Left lung (tissue), 10 donors: ENCODE data around the gene NCAPD3. TPM values are rescaled to one million over a fixed set of nuclear protein-coding genes. Genes with fewer than 3 reads are reported as not detected.

ENCODE experiments used
- ATAC-seq: fragments of 200-7000 bp; cut with Tn5 transposase; one replicate; pipeline ENCODE4 v1.9.1; 2020; ENCODE audit warnings: moderate library complexity
- DNase-seq, 4 donors: peaks; one replicate each; pipeline ENCODE4 v3.0.0-alpha.2; 2013 to 2020
- H3K27ac ChIP-seq, 2 donors: fragments of 200-600 bp; sonication (generic) in 1 of 2; one replicate each; pipeline versions ENCODE4 v1.5.0 to v1.8.0; 2020 to 2021
- H3K27me3 ChIP-seq, 2 donors: fragments of 200-600 bp; sonication (generic) in 1 of 2; one replicate each; pipeline versions ENCODE4 v1.5.0 to v1.8.0; 2020 to 2021
- H3K36me3 ChIP-seq, 2 donors: fragments of 200-600 bp; sonication (generic) in 1 of 2; one replicate each; pipeline versions ENCODE4 v1.5.0 to v1.8.0; 2020 to 2021
- H3K4me1 ChIP-seq, 2 donors: fragments of 200-600 bp; one replicate each; pipeline ENCODE4 v1.8.0; 2021
- H3K4me3 ChIP-seq, 2 donors: fragments of 200-600 bp; sonication (generic) in 1 of 2; one replicate each; pipeline versions ENCODE4 v1.5.0 to v1.8.0; 2020 to 2021; ENCODE audit warnings: mild to moderate bottlenecking in 1 of 2
- H3K9me3 ChIP-seq, 2 donors: fragments of 200-600 bp; sonication (generic) in 1 of 2; one replicate each; pipeline versions ENCODE4 v1.5.0 to v1.8.0; 2020 to 2021
- intact Hi-C, 2 donors: fragments of 100-400 bp; cut with DNase I; formaldehyde crosslinking; loops; one replicate each; pipeline versions ENCODE4 v1.11.2 to v1.14.2; 2022
- polyA plus RNA-seq, 6 donors: library from polyadenylated mRNA; unstranded; fragments of 120-200 nt; gene quantifications; one replicate each; pipeline ENCODE4 v1.2.1, GENCODE V29; 2013; ENCODE audit not compliant: insufficient read length in 6 of 6
- total RNA-seq, 2 donors: library from RNA; stranded (reverse); fragmentation: NEBNext Ultra II Directional; extraction: Animal tissue kit (Norgen Biotek cat#: 25700); gene quantifications; one replicate each; pipeline ENCODE4 v1.2.1, GENCODE V29; 2021
- TF ChIP-seq, protein P1 (sequence below), 2 donors: fragments of 200-600 bp; sonication (generic) in 1 of 2; IDR thresholded peaks; one replicate each; pipeline versions ENCODE4 v1.5.0 to v1.8.0; 2021; ENCODE audit warnings: antibody characterized with exemption in 2 of 2
- donor health status: DM: no; HTN: yes; CAD: no.
- donor health status: DM: no; HTN: no; CAD: no.

The NCAPD3 gene
- total and polyA plus RNA-seq, 8 donors, result 16.4 to 37.7 (median 32.6) TPM

- intact Hi-C loops, result no loop called here
- DNase-seq (no peak), ATAC-seq (no peak)
- Histone ChIP-seq H3K4me1 (peaks cover 12 to 20% of the 10 kb centered on the region in 2 donors), H3K36me3 (peaks cover 0 to 2% of the 10 kb centered on the region in 2 donors), H3K27me3 (peaks cover 28 to 57% of the 10 kb centered on the region in 2 donors), H3K4me3 (no peak overlapping the region), H3K27ac (no peak overlapping the region), H3K9me3 (no peaks in the 10 kb centered on the region)
- TF ChIP-seq, protein P1, sequence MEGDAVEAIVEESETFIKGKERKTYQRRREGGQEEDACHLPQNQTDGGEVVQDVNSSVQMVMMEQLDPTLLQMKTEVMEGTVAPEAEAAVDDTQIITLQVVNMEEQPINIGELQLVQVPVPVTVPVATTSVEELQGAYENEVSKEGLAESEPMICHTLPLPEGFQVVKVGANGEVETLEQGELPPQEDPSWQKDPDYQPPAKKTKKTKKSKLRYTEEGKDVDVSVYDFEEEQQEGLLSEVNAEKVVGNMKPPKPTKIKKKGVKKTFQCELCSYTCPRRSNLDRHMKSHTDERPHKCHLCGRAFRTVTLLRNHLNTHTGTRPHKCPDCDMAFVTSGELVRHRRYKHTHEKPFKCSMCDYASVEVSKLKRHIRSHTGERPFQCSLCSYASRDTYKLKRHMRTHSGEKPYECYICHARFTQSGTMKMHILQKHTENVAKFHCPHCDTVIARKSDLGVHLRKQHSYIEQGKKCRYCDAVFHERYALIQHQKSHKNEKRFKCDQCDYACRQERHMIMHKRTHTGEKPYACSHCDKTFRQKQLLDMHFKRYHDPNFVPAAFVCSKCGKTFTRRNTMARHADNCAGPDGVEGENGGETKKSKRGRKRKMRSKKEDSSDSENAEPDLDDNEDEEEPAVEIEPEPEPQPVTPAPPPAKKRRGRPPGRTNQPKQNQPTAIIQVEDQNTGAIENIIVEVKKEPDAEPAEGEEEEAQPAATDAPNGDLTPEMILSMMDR (IDR thresholded peaks at IDR 0.05), result no peak
These were observed 46.5 kb upstream of the NCAPD3 start for GRCh38 chr11:134270250-134270714.

DNA sequence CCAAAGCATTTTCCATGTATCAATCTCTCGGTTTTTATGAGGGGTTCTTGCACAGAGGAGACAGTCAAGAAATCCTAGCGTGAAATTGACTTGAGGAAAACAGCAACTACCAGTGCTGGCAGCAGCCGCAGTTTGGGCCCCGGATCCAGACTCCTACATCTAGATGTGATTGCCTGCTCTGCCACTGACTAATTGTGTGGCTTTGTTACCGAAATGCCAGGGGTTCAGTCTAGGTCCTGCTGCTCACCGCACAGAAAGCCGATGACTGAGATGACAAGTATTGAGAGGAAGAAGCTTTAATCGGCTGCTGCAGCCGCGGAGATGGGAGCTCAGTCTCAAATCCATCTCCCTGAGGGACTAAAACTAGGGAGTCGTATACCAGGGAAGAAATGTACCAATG, 44.2 kb upstream of the NCAPD3 start:
- Histone ChIP-seq H3K4me3 (no peak overlapping the region), H3K27ac (no peak overlapping the region), H3K9me3 (no peaks in the 10 kb centered on the region), H3K4me1 (peaks cover 12 to 20% of the 10 kb centered on the region in 2 donors), H3K27me3 (peaks cover 5 to 34% of the 10 kb centered on the region in 2 donors), H3K36me3 (peaks cover 0 to 25% of the 10 kb centered on the region in 2 donors)
- intact Hi-C loops, result no loop called here
- DNase-seq, result no peak
- ATAC-seq, result no peak
- TF ChIP-seq, protein P1 (IDR thresholded peaks at IDR 0.05), result no peak

DNA sequence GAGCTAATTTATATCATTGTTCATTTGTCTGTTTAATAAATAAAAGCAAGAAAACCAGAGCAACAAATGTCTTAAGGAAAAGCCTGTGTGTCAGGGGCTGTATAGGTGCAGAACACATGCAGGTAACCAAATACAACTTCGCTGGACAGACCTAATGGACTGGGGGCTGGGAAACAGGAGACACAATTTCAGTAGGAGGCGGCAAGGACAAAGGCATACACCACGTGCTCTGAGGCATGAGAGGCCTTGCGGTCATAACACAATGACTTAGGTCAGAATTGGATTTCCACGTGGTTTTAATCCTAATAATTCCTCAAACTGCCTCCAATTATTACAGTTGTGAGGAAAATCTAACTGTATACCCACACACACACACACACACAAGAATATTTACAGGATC, 43.7 kb upstream of the NCAPD3 start:
- H3K4me3 ChIP-seq, result no peak overlapping the region
- TF ChIP-seq, protein P1 (IDR thresholded peaks at IDR 0.05), result no peak
- H3K27me3 ChIP-seq, result peaks cover 0 to 29% of the 10 kb centered on the region in 2 donors
- H3K4me1 ChIP-seq, result peaks cover 12 to 20% of the 10 kb centered on the region in 2 donors
- H3K27ac ChIP-seq, result peak overlapping the region; percentile 36 to 59
- ATAC-seq (no peak), DNase-seq (no peak)
- intact Hi-C loops, result no loop called here
- H3K9me3 ChIP-seq, result no peaks in the 10 kb centered on the region
- H3K36me3 ChIP-seq, result peaks cover 0 to 30% of the 10 kb centered on the region in 2 donors

DNA sequence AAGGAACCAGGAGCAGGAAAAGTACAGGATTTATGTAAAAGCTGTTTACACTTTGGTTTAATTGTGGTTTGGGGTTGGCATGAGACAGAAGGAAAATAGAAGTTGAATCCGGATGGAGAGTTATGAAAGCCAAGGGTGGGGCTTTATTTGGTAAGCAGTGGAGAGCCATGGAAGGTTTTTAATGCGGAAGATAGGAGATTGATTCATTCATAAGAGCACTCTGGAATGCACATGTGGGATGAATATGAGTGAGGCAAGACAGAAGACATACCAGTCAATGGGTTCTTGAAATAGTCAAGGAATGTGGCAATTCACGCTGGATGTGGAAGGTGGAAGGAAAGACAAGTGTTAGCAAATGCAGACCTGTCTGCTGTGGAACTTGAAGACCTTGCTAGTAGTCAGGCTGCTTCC, 43.1 kb upstream of the NCAPD3 start:
- Histone ChIP-seq H3K27me3 (peaks cover 0 to 22% of the 10 kb centered on the region in 2 donors), H3K4me1 (peaks cover 12 to 20% of the 10 kb centered on the region in 2 donors), H3K27ac (peak overlapping the region; percentile 36 to 59), H3K36me3 (peaks cover 0 to 36% of the 10 kb centered on the region in 2 donors), H3K9me3 (no peaks in the 10 kb centered on the region), H3K4me3 (no peak overlapping the region)
- peak; percentile 93 for ATAC-seq
- TF ChIP-seq, protein P1 (IDR thresholded peaks at IDR 0.05), result no peak
- intact Hi-C loops, result no loop called here
- DNase-seq, result no peak

GRCh38 chr11:134266440-134266839, 42.7 kb upstream of the NCAPD3 start:
- no peak overlapping the region for H3K4me3 ChIP-seq
- peak overlapping the region; percentile 27 to 59 for H3K27ac ChIP-seq
- peaks cover 0 to 40% of the 10 kb centered on the region in 2 donors for H3K36me3 ChIP-seq
- ATAC-seq, result peak; percentile 11
- intact Hi-C loops, result no loop called here
- peaks cover 0 to 18% of the 10 kb centered on the region in 2 donors for H3K27me3 ChIP-seq
- peaks cover 12 to 20% of the 10 kb centered on the region in 2 donors for H3K4me1 ChIP-seq
- TF ChIP-seq, protein P1 (IDR thresholded peaks at IDR 0.05), result no peak
- DNase-seq, result no peak
- no peaks in the 10 kb centered on the region for H3K9me3 ChIP-seq
